CD4-positive, alpha-beta memory T cell (primary cell): ENCODE data around the gene ASMTL. TPM values are rescaled to one million over a fixed set of nuclear protein-coding genes. Genes with fewer than 3 reads are reported as not detected.
"Not testable (repeated sequence)": the region's sequence is repeated elsewhere in the genome, so short reads cannot be mapped to it uniquely, and the experiment has no call there.

Experiments
- CTCF ChIA-PET: fragments of 350-600 bp; sonication (Branson Sonifier 250); formaldehyde crosslinking; loops from one replicate; lab custom pipeline; 2021; ENCODE audit warnings: inconsistent platforms; ENCODE audit not compliant: partially characterized antibody; lab: Charles Lee
- POLR2A ChIA-PET: fragments of 350-600 bp; sonication (Branson Sonifier 250); formaldehyde crosslinking; loops from one replicate; lab custom pipeline; 2021; ENCODE audit not compliant: partially characterized antibody; lab: Charles Lee
- DNase-seq, 5 donors: peaks; one replicate each; pipeline versions ENCODE4 v3.0.0 to v3.0.0-alpha.2; 2020 to 2022; ENCODE audit warnings: mixed read lengths in 1 of 5
- H3K27ac ChIP-seq: one replicate; pipeline ENCODE4 v1.7.0; 2013; ENCODE audit warnings: low read depth, low read length
- H3K27me3 ChIP-seq: 2 replicates; pipeline ENCODE4 v1.7.0; 2013; ENCODE audit warnings: mild to moderate bottlenecking, low read length, moderate library complexity; ENCODE audit not compliant: insufficient read depth
- H3K36me3 ChIP-seq: 2 replicates; pipeline ENCODE4 v1.7.0; 2013; ENCODE audit warnings: mild to moderate bottlenecking, low read length, moderate library complexity; ENCODE audit not compliant: insufficient read depth
- H3K4me1 ChIP-seq: 2 replicates; pipeline ENCODE4 v1.7.0; 2013; ENCODE audit warnings: mild to moderate bottlenecking, low read length, moderate library complexity; ENCODE audit not compliant: insufficient read depth
- H3K4me3 ChIP-seq, 2 donors: one replicate each; pipeline ENCODE4 v1.7.0; 2013; ENCODE audit warnings: low read length in 2 of 2, mild to moderate bottlenecking in 1 of 2
- H3K9me3 ChIP-seq, 2 donors: one replicate each; pipeline ENCODE4 v1.7.0; 2013; ENCODE audit warnings: low read length in 2 of 2, control low read depth in 1 of 2; ENCODE audit not compliant: control insufficient read depth in 1 of 2
- H3K27ac Mint-ChIP-seq, 7 donors: one replicate each; pipeline ENCODE4 v1.8.0; 2020 to 2021; ENCODE audit warnings: mixed read lengths in 7 of 7, mild to moderate bottlenecking in 6 of 7, inconsistent platforms in 3 of 7, moderate library complexity in 3 of 7
- H3K27me3 Mint-ChIP-seq, 2 donors: one replicate each; pipeline ENCODE4 v1.8.0; 2020 to 2021; ENCODE audit warnings: mixed read lengths in 2 of 2
- H3K36me3 Mint-ChIP-seq, 2 donors: one replicate each; pipeline ENCODE4 v1.8.0; 2020 to 2021; ENCODE audit warnings: mixed read lengths in 2 of 2, inconsistent platforms in 1 of 2, mild to moderate bottlenecking in 1 of 2
- H3K4me1 Mint-ChIP-seq, 4 donors: one replicate each; pipeline ENCODE4 v1.8.0; 2020 to 2021; ENCODE audit warnings: mixed read lengths in 4 of 4, mild to moderate bottlenecking in 1 of 4
- H3K4me3 Mint-ChIP-seq, 8 donors: one replicate each; pipeline ENCODE4 v1.8.0; 2020 to 2021; ENCODE audit warnings: mixed read lengths in 8 of 8, mild to moderate bottlenecking in 7 of 8, moderate library complexity in 6 of 8, inconsistent platforms in 3 of 8
- H3K9me3 Mint-ChIP-seq, 8 donors: one replicate each; pipeline ENCODE4 v1.8.0; 2020 to 2021; ENCODE audit warnings: mixed read lengths in 8 of 8, mild to moderate bottlenecking in 5 of 8, inconsistent platforms in 3 of 8, moderate library complexity in 1 of 8
- intact Hi-C: fragments of 100-400 bp; cut with micrococcal nuclease; formaldehyde crosslinking; loops from one replicate; pipeline ENCODE4 v1.15.1; 2023
- polyA plus RNA-seq, 2 donors: library from polyadenylated mRNA; unstranded; fragments of 300-500 nt; fragmentation: Illumina TruSeq; gene quantifications; one replicate each; pipeline ENCODE4 v1.2.3, GENCODE V29; 2021
- total RNA-seq, 2 experiments: library from RNA; stranded (reverse); gene quantifications; one replicate each; pipeline ENCODE4 v1.2.3, GENCODE V29; 2021

Gene ASMTL
- total and polyA plus RNA-seq, 4 experiments from 2014 or later, result 35.0 to 50.4 (median 36.9) TPM

DNA sequence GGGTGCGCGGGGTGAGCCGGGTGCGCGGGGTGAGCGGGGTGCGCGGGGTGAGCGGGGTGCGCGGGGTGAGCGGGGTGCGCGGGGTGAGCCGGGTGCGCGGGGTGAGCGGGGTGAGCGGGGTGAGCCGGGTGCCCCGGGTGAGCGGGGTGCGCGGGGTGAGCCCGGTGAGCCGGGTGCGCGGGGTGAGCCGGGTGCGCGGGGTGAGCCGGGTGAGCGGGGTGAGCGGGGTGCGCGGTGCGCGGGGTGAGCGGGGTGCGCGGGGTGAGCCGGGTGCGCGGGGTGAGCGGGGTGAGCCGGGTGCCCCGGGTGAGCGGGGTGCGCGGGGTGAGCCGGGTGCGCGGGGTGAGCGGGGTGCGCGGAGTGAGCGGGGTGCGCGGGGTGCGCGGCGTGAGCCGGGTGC, 86.3 kb downstream of the ASMTL start:
- H3K4me3 Mint-ChIP-seq, intact Hi-C loops, H3K27me3 ChIP-seq, H3K36me3 ChIP-seq, H3K4me1 Mint-ChIP-seq, H3K4me1 ChIP-seq, H3K4me3 ChIP-seq, DNase-seq, H3K27ac Mint-ChIP-seq, H3K9me3 Mint-ChIP-seq, POLR2A ChIA-PET, H3K9me3 ChIP-seq, H3K27me3 Mint-ChIP-seq, H3K27ac ChIP-seq, CTCF ChIA-PET: not testable (repeated sequence)
- peaks cover 8 to 13% of the 10 kb centered on the region in 2 donors for H3K36me3 Mint-ChIP-seq

DNA sequence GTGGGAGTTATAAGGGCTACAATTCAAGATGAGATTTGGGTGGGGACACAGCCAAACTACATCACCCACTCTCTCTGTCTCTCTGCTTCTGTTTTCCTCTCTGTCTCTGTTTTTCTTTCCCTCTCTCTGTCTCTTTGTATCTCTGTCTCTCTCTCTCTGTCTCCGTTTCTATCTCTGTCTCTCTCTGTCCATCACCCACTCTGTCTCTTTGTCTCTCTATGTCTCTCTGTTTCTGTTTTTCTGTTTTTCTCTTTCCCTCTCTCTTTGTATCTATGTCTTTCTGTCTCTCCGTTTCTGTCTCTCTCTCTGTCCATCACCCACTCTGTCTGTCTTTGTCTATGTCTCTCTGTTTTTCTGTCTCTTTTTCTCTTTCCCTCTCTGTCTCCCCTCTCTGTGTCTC, 90.8 kb downstream of the ASMTL start:
- Histone ChIP-seq H3K4me3 (no peak overlapping the region), H3K27ac (no peak overlapping the region), H3K9me3 (no peaks in the 10 kb centered on the region), H3K27me3 (no peaks in the 10 kb centered on the region), H3K4me1 (no peaks in the 10 kb centered on the region), H3K36me3 (no peaks in the 10 kb centered on the region)
- POLR2A ChIA-PET, result no interaction called here
- H3K9me3 Mint-ChIP-seq, result peaks cover 0 to 11% (median 0%) of the 10 kb centered on the region in 8 donors
- CTCF ChIA-PET, result no interaction called here
- H3K27ac Mint-ChIP-seq, result peak overlapping the region in 5 of 7 donors; percentile 2 to 93 (median 49)
- H3K4me3 Mint-ChIP-seq, result no peak overlapping the region
- intact Hi-C loops, result no loop called here
- peaks cover 10 to 31% of the 10 kb centered on the region in 2 donors for H3K36me3 Mint-ChIP-seq
- no peak for DNase-seq
- no peaks in the 10 kb centered on the region for H3K27me3 Mint-ChIP-seq
- H3K4me1 Mint-ChIP-seq, result peaks cover 0 to 8% (median 3%) of the 10 kb centered on the region in 4 donors

GRCh38 chrX:1361275-1361674, 91.4 kb downstream of the ASMTL start:
- POLR2A ChIA-PET, result no interaction called here
- Histone ChIP-seq H3K9me3 (no peaks in the 10 kb centered on the region), H3K4me3 (no peak overlapping the region), H3K27me3 (no peaks in the 10 kb centered on the region), H3K36me3 (no peaks in the 10 kb centered on the region), H3K27ac (no peak overlapping the region), H3K4me1 (no peaks in the 10 kb centered on the region)
- intact Hi-C loops, result no loop called here
- Mint-ChIP-seq H3K4me3 (no peak overlapping the region), H3K27ac (peak overlapping the region in 2 of 7 donors; percentile 43 to 85), H3K4me1 (peaks cover 0 to 8% (median 3%) of the 10 kb centered on the region in 4 donors), H3K9me3 (peaks cover 0 to 11% (median 0%) of the 10 kb centered on the region in 8 donors), H3K27me3 (no peaks in the 10 kb centered on the region), H3K36me3 (peaks cover 10 to 31% of the 10 kb centered on the region in 2 donors)
- no peak for DNase-seq
- CTCF ChIA-PET, result no interaction called here

DNA sequence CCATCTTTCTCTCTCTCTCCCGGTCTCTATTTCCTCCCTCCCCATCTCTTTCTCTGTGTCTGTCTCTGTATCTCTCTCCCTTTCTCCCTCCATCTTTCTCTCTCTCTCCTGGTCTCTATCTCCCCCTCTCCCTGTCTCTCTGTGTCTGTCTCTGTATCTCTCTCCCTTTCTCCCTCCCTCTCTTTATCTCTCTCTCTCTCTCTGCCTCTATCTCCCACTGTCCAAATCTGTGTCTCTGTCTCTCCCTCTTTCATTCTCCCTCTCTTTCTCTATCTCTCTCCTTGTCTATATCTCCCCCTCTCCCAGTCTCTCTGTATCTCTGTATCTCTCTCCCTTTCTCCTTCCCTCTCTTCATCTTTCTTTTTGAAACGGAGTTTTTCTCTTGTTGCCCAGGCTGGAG, 92.5 kb downstream of the ASMTL start:
- intact Hi-C loops, result no loop called here
- Histone ChIP-seq H3K4me3 (no peak overlapping the region), H3K27me3 (no peaks in the 10 kb centered on the region), H3K27ac (no peak overlapping the region), H3K9me3 (no peaks in the 10 kb centered on the region), H3K36me3 (no peaks in the 10 kb centered on the region), H3K4me1 (no peaks in the 10 kb centered on the region)
- DNase-seq, result no peak
- H3K36me3 Mint-ChIP-seq, result peaks cover 10 to 31% of the 10 kb centered on the region in 2 donors
- POLR2A ChIA-PET, result no interaction called here
- no peaks in the 10 kb centered on the region for H3K27me3 Mint-ChIP-seq
- H3K9me3 Mint-ChIP-seq, result peaks cover 0 to 11% (median 0%) of the 10 kb centered on the region in 8 donors
- CTCF ChIA-PET, result no interaction called here
- H3K27ac Mint-ChIP-seq, result no peak overlapping the region
- no peak overlapping the region for H3K4me3 Mint-ChIP-seq
- peaks cover 0 to 9% (median 5%) of the 10 kb centered on the region in 4 donors for H3K4me1 Mint-ChIP-seq

DNA sequence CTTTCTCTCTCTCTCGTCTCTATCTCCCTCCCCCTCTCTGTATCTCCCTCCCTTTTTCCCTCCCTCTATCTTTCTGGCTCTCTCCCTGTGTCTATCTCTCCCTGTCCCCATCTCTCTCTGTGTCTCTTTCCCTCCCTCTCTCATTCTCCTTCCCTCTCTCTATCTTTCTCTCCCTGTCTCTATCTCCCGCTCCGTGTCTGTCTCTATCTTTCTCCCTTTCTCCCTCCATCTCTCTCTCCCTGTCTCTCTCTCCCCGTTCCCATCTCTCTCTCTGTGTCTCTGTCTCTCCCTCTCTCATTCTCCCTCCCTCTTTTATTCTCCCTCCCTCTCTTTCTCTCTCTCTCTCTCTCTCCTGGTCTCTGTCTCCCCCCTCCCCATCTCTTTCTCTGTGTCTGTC, 93.2 kb downstream of the ASMTL start:
- no peaks in the 10 kb centered on the region for H3K36me3 ChIP-seq
- no peaks in the 10 kb centered on the region for H3K27me3 Mint-ChIP-seq
- peak overlapping the region in 4 of 7 donors; percentile 4 to 90 (median 45) for H3K27ac Mint-ChIP-seq
- H3K4me3 ChIP-seq, result no peak overlapping the region
- no peaks in the 10 kb centered on the region for H3K9me3 ChIP-seq
- intact Hi-C loops, result no loop called here
- no peaks in the 10 kb centered on the region for H3K4me1 ChIP-seq
- H3K9me3 Mint-ChIP-seq, result peaks cover 0 to 11% (median 0%) of the 10 kb centered on the region in 8 donors
- no peak overlapping the region for H3K27ac ChIP-seq
- no peak for DNase-seq
- CTCF ChIA-PET, result no interaction called here
- no peak overlapping the region for H3K4me3 Mint-ChIP-seq
- H3K4me1 Mint-ChIP-seq, result peaks cover 0 to 9% (median 5%) of the 10 kb centered on the region in 4 donors
- no peaks in the 10 kb centered on the region for H3K27me3 ChIP-seq
- H3K36me3 Mint-ChIP-seq, result peaks cover 10 to 31% of the 10 kb centered on the region in 2 donors
- POLR2A ChIA-PET, result no interaction called here

DNA sequence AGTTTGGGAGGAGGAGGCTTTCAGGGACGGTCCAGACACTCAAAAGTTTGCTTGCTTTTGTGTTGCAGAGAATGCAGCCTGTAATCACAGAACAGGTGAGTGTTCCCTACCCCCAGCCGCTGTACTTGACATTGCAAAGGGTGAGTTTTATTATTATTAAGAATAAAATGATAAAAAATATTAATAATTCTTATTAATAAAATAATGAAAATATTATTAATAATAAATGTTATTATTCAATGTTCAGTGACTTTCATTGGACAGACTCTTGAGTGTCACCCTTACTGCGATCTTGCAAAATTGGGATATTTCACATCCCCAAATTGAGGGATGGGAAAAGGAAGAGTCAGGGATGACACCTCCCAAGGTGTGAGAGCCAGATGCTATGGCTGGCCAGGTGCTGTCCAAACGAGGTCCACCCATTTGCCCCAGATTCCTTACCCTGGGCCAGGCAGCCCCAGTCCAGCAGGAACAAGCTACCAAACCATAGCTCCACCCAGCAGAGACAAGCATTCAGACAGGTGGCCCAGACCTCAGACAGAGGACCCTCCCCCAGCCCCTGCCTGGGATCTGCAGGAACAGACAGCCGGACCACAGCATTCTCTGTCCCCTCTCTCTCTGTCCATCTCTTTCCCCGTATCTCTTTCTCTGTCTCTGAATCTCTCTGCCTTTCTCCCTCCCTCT, 93.8 kb downstream of the ASMTL start:
- Mint-ChIP-seq H3K27ac (peak overlapping the region in 3 of 7 donors; percentile 32 to 90 (median 59)), H3K9me3 (peaks cover 0 to 11% (median 0%) of the 10 kb centered on the region in 8 donors)
- H3K36me3 ChIP-seq, result no peaks in the 10 kb centered on the region

DNA sequence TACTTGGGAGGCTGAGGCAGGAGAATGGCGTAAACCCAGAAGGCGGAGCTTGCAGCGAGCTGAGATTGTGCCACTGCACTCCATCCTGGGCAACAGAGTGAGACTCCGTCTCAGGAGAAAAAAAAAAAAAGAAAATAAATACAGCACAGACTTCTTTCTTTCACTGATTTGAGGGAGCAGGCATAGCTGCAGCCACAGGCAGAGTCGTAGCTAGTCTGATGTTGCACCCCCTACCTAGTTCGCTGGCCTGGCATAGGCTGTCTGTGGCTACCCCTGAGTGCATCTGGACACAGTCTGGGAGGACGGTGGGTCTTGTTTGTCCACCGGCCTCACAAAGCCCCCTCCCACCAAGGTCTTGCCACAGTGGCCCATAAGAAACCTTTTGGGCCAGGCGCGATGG, 94.7 kb downstream of the ASMTL start:
- no peaks in the 10 kb centered on the region for H3K27me3 ChIP-seq

More for the DNA sequence above, 93.8 kb downstream of the ASMTL start:
- intact Hi-C loops, result no loop called here
- no peak overlapping the region for H3K4me3 Mint-ChIP-seq
- H3K9me3 ChIP-seq, result no peaks in the 10 kb centered on the region
- peaks cover 10 to 31% of the 10 kb centered on the region in 2 donors for H3K36me3 Mint-ChIP-seq
- H3K4me3 ChIP-seq, result no peak overlapping the region
- no peak for DNase-seq
- H3K4me1 Mint-ChIP-seq, result peaks cover 3 to 9% (median 6%) of the 10 kb centered on the region in 4 donors
- ChIA-PET CTCF (no interaction called here), POLR2A (no interaction called here)
- no peaks in the 10 kb centered on the region for H3K27me3 Mint-ChIP-seq
- no peaks in the 10 kb centered on the region for H3K4me1 ChIP-seq
- H3K27ac ChIP-seq, result no peak overlapping the region
- no peaks in the 10 kb centered on the region for H3K27me3 ChIP-seq

More for the DNA sequence above, 94.7 kb downstream of the ASMTL start:
- peaks cover 10 to 31% of the 10 kb centered on the region in 2 donors for H3K36me3 Mint-ChIP-seq
- POLR2A ChIA-PET, result no interaction called here
- no peak overlapping the region for H3K4me3 ChIP-seq
- H3K27ac Mint-ChIP-seq, result no peak overlapping the region
- no peaks in the 10 kb centered on the region for H3K9me3 ChIP-seq
- CTCF ChIA-PET, result no interaction called here
- no peaks in the 10 kb centered on the region for H3K27me3 Mint-ChIP-seq
- peaks cover 0 to 11% (median 0%) of the 10 kb centered on the region in 8 donors for H3K9me3 Mint-ChIP-seq
- no peak overlapping the region for H3K4me3 Mint-ChIP-seq
- no peak overlapping the region for H3K27ac ChIP-seq
- intact Hi-C loops, result no loop called here
- peaks cover 3 to 9% (median 6%) of the 10 kb centered on the region in 4 donors for H3K4me1 Mint-ChIP-seq
- no peak for DNase-seq
- H3K36me3 ChIP-seq, result no peaks in the 10 kb centered on the region
- H3K4me1 ChIP-seq, result no peaks in the 10 kb centered on the region
